K562 (cell line): ENCODE data around the gene FAM50A. TPM values are rescaled to one million over a fixed set of nuclear protein-coding genes. Genes with fewer than 3 reads are reported as not detected.
A peak's percentile ranks its signal among the peaks of the same experiment; 100 is the strongest.

Experiments used
- ATF2 ChIP-seq: sonication (generic); formaldehyde crosslinking; IDR thresholded peaks from 2 replicates; pipeline ENCODE4 v1.8.1; 2022; ENCODE audit warnings: missing genetic modification reagents
- DACH1 ChIP-seq: fragments of 450-650 bp; IDR thresholded peaks from 2 replicates; pipeline ENCODE4 v1.6.1; 2018; ENCODE audit not compliant: partially characterized antibody
- GABPA ChIP-seq: fragments of 200-800 bp; sonication (Bioruptor generic); conservative IDR thresholded peaks from 2 replicates; pipeline ENCODE4 v1.6.1; 2016; ENCODE audit warnings: low read depth, missing genetic modification characterization, missing compliant biosample characterization
- KLF13 ChIP-seq: fragments of 450-650 bp; IDR thresholded peaks from 2 replicates; pipeline ENCODE4 v1.6.1; 2016; ENCODE audit warnings: missing genetic modification characterization, low read depth, mild to moderate bottlenecking, missing compliant biosample characterization, moderate library complexity, borderline replicate concordance
- L3MBTL2 ChIP-seq: fragments of 450-650 bp; IDR thresholded peaks from 2 replicates; pipeline ENCODE4 v1.6.1; 2016; ENCODE audit warnings: mild to moderate bottlenecking, moderate library complexity
- SIRT6 ChIP-seq: IDR thresholded peaks from one replicate; pipeline ENCODE4 v1.6.1; 2012; ENCODE audit warnings: low read depth, mild to moderate bottlenecking, control low read depth, inconsistent platforms, low read length, moderate library complexity
- SMAD3 ChIP-seq: fragments of 450-650 bp; formaldehyde crosslinking; conservative IDR thresholded peaks from 2 replicates; pipeline ENCODE4 v1.4.0; 2020; ENCODE audit warnings: mild to moderate bottlenecking
- SP2 ChIP-seq: IDR thresholded peaks from 2 replicates; pipeline ENCODE4 v1.6.1; 2011; ENCODE audit warnings: mild to moderate bottlenecking, low read depth, low read length, moderate library complexity; ENCODE audit not compliant: poor library complexity, severe bottlenecking; ENCODE audit errors: extremely low read depth
- TBP ChIP-seq: optimal IDR thresholded peaks from 2 replicates; pipeline ENCODE3; 2011; ENCODE audit warnings: low read depth, low read length, improper control_type of control experiment
- TOE1 ChIP-seq, 2 experiments: fragments of 450-650 bp in 1 of 2; sonication (generic) in 1 of 2; formaldehyde crosslinking in 1 of 2; IDR thresholded peaks; 2 replicates each; pipeline versions ENCODE4 v1.7.1 to v1.8.0; 2016 to 2022; ENCODE audit warnings: borderline replicate concordance in 2 of 2, mild to moderate bottlenecking in 2 of 2, antibody characterized with exemption in 1 of 2, inconsistent platforms in 1 of 2, low read depth in 1 of 2, missing genetic modification reagents in 1 of 2, moderate library complexity in 1 of 2
- ZNF395 ChIP-seq: fragments of 200-800 bp; sonication (Bioruptor generic); IDR thresholded peaks from 2 replicates; pipeline ENCODE4 v1.6.1; 2017; ENCODE audit warnings: missing genetic modification characterization, missing compliant biosample characterization
- ZNF407 ChIP-seq: fragments of 450-650 bp; IDR thresholded peaks from 2 replicates; pipeline ENCODE4 v1.6.1; 2016; ENCODE audit warnings: low read depth
- ZNF431 ChIP-seq: sonication (generic); formaldehyde crosslinking; IDR thresholded peaks from 2 replicates; pipeline ENCODE4 v1.8.0; 2022; ENCODE audit warnings: mild to moderate bottlenecking, missing genetic modification reagents
- polyA plus RNA-seq, 8 experiments: library from polyadenylated mRNA; depleted of rRNA in 4 of 8; stranded (reverse) in 5 of 8; unstranded in 3 of 8; fragments of >200 nt; fragmentation: Nextera tagmentation in 2 of 8; fragmentation: Illumina TruSeq in 1 of 8; extraction: Ambion mirVana in 2 of 8; extraction: Trizol in 1 of 8; gene quantifications; 2 replicates each; pipeline versions ENCODE4 v1.2.1 to v1.2.3, GENCODE V29; 2011 to 2014; ENCODE audit warnings: inconsistent platforms in 1 of 8, missing spikeins in 1 of 8
- total RNA-seq, 7 experiments: library from RNA; depleted of rRNA in 6 of 7; stranded (reverse); fragments of >200 nt in 6 of 7; fragmentation: Illumina TruSeq in 2 of 7; extraction: Trizol in 2 of 7; gene quantifications; 2 replicates each; pipeline versions ENCODE4 v1.2.1 to v1.2.3, GENCODE V29; 2011 to 2021; ENCODE audit warnings: low replicate concordance in 1 of 7

FAM50A gene
- total and polyA plus RNA-seq, 9 of the 15 experiments (the other 6 are each of a cell fraction or from before 2014, with no cell fraction given): 4.4 to 114 (median 67.3) TPM

GRCh38 chrX:154428176-154429171 is 15.5 kb upstream of the FAM50A start, which contains the start of gene ATP6AP1 (continued):
- TF ChIP-seq DACH1: peak; percentile 26
- no peak for TF ChIP-seq ATF2 (CRISPR knock-in tag)
- TF ChIP-seq GABPA (tag): no peak
- TF ChIP-seq ZNF431 (CRISPR knock-in tag): peak; percentile 59
- TF ChIP-seq ZNF395 (CRISPR knock-in tag): 0 out of 2 replicates have a peak, but pooled peaks have one; percentile 41
- no peak for TF ChIP-seq KLF13 (tag)
- TF ChIP-seq TOE1 (IDR thresholded peaks at IDR 0.05; ENCODE audit: borderline replicate concordance): peak; percentile 54; the same call in 1 of the 2 replicates
- TF ChIP-seq TOE1 (CRISPR knock-in tag; IDR thresholded peaks at IDR 0.05; ENCODE audit: borderline replicate concordance, low read depth): no peak
- no peak for TF ChIP-seq SMAD3 (CRISPR knock-in tag)
- peak; percentile 86 for TF ChIP-seq L3MBTL2
- TF ChIP-seq TBP: peak; percentile 37
- TF ChIP-seq SP2: peak; percentile 79
- TF ChIP-seq ZNF407: no peak
- TF ChIP-seq SIRT6: no peak
